Measurements from ENCODE around the gene CMTM7. TPM values are rescaled to one million over a fixed set of nuclear protein-coding genes. Genes with fewer than 3 reads are reported as not detected.

Gene CMTM7
- total and polyA plus RNA-seq, 9 of the 15 experiments (the other 6 are each of a cell fraction or from before 2014, with no cell fraction given) = 0.03 to 1.6 (median 0.42) TPM; not detected in 4

DNA sequence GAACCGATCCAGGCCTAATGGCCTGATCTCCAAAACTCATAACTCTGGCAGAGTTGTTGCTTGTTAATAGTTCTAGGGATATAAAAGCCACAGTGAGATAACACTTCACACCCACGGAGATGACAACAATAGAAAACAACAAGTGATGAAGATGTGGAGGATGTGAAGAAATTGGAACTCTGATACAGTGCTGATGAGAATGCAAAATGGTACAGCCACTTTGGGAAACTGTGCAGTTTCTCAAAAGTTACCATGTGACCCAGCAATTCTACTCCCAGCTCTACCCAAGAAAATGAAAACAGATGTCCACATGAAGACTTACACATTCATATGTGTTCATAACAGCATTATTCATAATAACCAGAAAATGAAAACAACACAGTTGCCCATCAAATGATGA, 3.8 kb downstream of the CMTM7 start (continued):
- TF ChIP-seq TCF3 (CRISPR knock-in tag; IDR thresholded peaks at IDR 0.05) = no peak
- TF ChIP-seq, protein P1, sequence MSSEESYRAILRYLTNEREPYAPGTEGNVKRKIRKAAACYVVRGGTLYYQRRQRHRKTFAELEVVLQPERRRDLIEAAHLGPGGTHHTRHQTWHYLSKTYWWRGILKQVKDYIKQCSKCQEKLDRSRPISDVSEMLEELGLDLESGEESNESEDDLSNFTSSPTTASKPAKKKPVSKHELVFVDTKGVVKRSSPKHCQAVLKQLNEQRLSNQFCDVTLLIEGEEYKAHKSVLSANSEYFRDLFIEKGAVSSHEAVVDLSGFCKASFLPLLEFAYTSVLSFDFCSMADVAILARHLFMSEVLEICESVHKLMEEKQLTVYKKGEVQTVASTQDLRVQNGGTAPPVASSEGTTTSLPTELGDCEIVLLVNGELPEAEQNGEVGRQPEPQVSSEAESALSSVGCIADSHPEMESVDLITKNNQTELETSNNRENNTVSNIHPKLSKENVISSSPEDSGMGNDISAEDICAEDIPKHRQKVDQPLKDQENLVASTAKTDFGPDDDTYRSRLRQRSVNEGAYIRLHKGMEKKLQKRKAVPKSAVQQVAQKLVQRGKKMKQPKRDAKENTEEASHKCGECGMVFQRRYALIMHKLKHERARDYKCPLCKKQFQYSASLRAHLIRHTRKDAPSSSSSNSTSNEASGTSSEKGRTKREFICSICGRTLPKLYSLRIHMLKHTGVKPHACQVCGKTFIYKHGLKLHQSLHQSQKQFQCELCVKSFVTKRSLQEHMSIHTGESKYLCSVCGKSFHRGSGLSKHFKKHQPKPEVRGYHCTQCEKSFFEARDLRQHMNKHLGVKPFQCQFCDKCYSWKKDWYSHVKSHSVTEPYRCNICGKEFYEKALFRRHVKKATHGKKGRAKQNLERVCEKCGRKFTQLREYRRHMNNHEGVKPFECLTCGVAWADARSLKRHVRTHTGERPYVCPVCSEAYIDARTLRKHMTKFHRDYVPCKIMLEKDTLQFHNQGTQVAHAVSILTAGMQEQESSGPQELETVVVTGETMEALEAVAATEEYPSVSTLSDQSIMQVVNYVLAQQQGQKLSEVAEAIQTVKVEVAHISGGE (CRISPR knock-in tag; IDR thresholded peaks at IDR 0.05) = no peak
- TF ChIP-seq, protein P2, sequence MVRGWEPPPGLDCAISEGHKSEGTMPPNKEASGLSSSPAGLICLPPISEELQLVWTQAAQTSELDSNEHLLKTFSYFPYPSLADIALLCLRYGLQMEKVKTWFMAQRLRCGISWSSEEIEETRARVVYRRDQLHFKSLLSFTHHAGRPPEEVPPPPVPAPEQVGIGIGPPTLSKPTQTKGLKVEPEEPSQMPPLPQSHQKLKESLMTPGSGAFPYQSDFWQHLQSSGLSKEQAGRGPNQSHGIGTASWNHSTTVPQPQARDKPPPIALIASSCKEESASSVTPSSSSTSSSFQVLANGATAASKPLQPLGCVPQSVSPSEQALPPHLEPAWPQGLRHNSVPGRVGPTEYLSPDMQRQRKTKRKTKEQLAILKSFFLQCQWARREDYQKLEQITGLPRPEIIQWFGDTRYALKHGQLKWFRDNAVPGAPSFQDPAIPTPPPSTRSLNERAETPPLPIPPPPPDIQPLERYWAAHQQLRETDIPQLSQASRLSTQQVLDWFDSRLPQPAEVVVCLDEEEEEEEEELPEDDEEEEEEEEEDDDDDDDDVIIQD (CRISPR knock-in tag; IDR thresholded peaks at IDR 0.05) = no peak
- TF ChIP-seq ZBTB2 (IDR thresholded peaks at IDR 0.05) = no peak
- TF ChIP-seq NUFIP1 (IDR thresholded peaks at IDR 0.05; ENCODE audit: partially characterized antibody) = no peak
- no peak for TF ChIP-seq CREB3 (tag; conservative IDR thresholded peaks at IDR 0.05; ENCODE audit: low read depth)
- TF ChIP-seq MEIS2 (IDR thresholded peaks at IDR 0.05; ENCODE audit: partially characterized antibody) = no peak
- no peak for TF ChIP-seq CHD2 (IDR thresholded peaks at IDR 0.05; ENCODE audit: low read depth, low read length)
- no peak for TF ChIP-seq MAFG (tag; conservative IDR thresholded peaks at IDR 0.05)

Measured in K562 (cell line).